GM12874 (cell line): ENCODE data around the gene B4GALT5.

Experiments used
- CTCF ChIP-seq: IDR thresholded peaks from 2 replicates; pipeline ENCODE4 v1.5.1; 2011; ENCODE audit warnings: low read depth, mild to moderate bottlenecking, control low read depth, low read length, moderate library complexity; ENCODE audit not compliant: insufficient read depth

The B4GALT5 gene

GRCh38 chr20:49694450-49695071, 19.1 kb downstream of the B4GALT5 start:
- no peak for TF ChIP-seq CTCF

GRCh38 chr20:49693435-49694171, 20.1 kb downstream of the B4GALT5 start:
- TF ChIP-seq CTCF: no peak

GRCh38 chr20:49692941-49693340, 20.7 kb downstream of the B4GALT5 start:
- no peak for TF ChIP-seq CTCF

- TF ChIP-seq CTCF: no peak
These were observed 21.7 kb downstream of the B4GALT5 start for GRCh38 chr20:49691818-49692568.

- TF ChIP-seq CTCF: no peak
These were observed 22.6 kb downstream of the B4GALT5 start for GRCh38 chr20:49690899-49691620.

- no peak for TF ChIP-seq CTCF
These were observed 25.8 kb downstream of the B4GALT5 start for GRCh38 chr20:49687595-49688567.
